HepG2 (cell line): Measurements from ENCODE around the gene MARK2. TPM values are rescaled to one million over a fixed set of nuclear protein-coding genes. Genes with fewer than 3 reads are reported as not detected.

Source experiments
- ATAC-seq: fragments of 200-7000 bp; cut with Tn5 transposase; 3 replicates; pipeline ENCODE4 v1.9.1; 2020; ENCODE audit warnings: mild to moderate bottlenecking, moderate library complexity
- BruUV-seq: library from RNA; stranded (reverse); fragments of 400-500 nt; replicated peaks from 2 replicates; lab custom pipeline; 2021; lab: Mats Ljungman, UMichigan
- CTCF ChIA-PET: fragments of 300-600 bp; formaldehyde crosslinking; extraction: SDS; loops from one replicate; lab custom pipeline; 2021; ENCODE audit warnings: low total read pairs, inconsistent platforms, low intra/inter-chr PET ratio; lab: Yijun Ruan, JAX
- POLR2A ChIA-PET: fragments of 350-600 bp; sonication (Branson Sonifier 250); formaldehyde crosslinking; loops from one replicate; lab custom pipeline; 2020; ENCODE audit warnings: antibody characterized with exemption, inconsistent platforms; lab: Yijun Ruan, JAX
- DNase-seq: peaks from one replicate; pipeline ENCODE4 v3.0.0-alpha.2; 2015; ENCODE audit warnings: low spot score
- FAIRE-seq: peaks from 3 replicates; lab custom pipeline; 2011; peaks lifted over from hg19 to GRCh38; lab: Jason Lieb, UNC
- H2AFZ ChIP-seq: one replicate; pipeline ENCODE4 v1.6.1; 2011; ENCODE audit warnings: low read length, inconsistent platforms
- H3K27ac ChIP-seq: fragments of 300-600 bp; 3 replicates; pipeline ENCODE4 v1.8.0; 2011; ENCODE audit warnings: mixed run types, mild to moderate bottlenecking, mixed read lengths, low read length, inconsistent platforms; ENCODE audit not compliant: insufficient read depth; ENCODE audit errors: extremely low read length
- H3K27me3 ChIP-seq, 2 experiments: fragments of 200-600 bp in 1 of 2; 2 replicates in 1 of 2; 3 replicates in 1 of 2; pipeline versions ENCODE4 v1.6.0 to v1.8.0; 2011; ENCODE audit warnings: low read length in 2 of 2, mild to moderate bottlenecking in 2 of 2, moderate library complexity in 2 of 2, inconsistent platforms in 1 of 2; ENCODE audit not compliant: insufficient read depth in 2 of 2, control insufficient read depth in 1 of 2
- H3K36me3 ChIP-seq, 2 experiments: fragments of 200-600 bp in 1 of 2; replicated peaks in 1 of 2; 2 replicates in 1 of 2; 3 replicates in 1 of 2; pipeline versions ENCODE4 v1.5.1 to v1.8.0; 2011; ENCODE audit warnings: low read length in 2 of 2, inconsistent platforms in 1 of 2; ENCODE audit not compliant: insufficient read depth in 2 of 2, control insufficient read depth in 1 of 2
- H3K4me1 ChIP-seq: 2 replicates; pipeline ENCODE4 v1.5.1; 2012; ENCODE audit warnings: low read length, inconsistent platforms; ENCODE audit not compliant: insufficient read depth
- H3K4me2 ChIP-seq: 2 replicates; pipeline ENCODE4 v1.6.0; 2011; ENCODE audit warnings: low read depth, low read length, inconsistent platforms
- H3K4me3 ChIP-seq, 3 experiments: fragments of 200-600 bp in 1 of 3; sonication (generic), shearing (Covaris generic) in 1 of 3; replicated peaks in 1 of 3; 2 replicates each; pipeline ENCODE4 v1.5.1; 2011 to 2016; ENCODE audit warnings: low read length in 3 of 3, inconsistent platforms in 2 of 3, low read depth in 2 of 3, mild to moderate bottlenecking in 2 of 3, control low read depth in 1 of 3, mixed read lengths in 1 of 3; ENCODE audit not compliant: insufficient read depth in 1 of 3
- H3K79me2 ChIP-seq: one replicate; pipeline ENCODE4 v1.6.1; 2011; ENCODE audit warnings: low read length, inconsistent platforms; ENCODE audit not compliant: insufficient read depth
- H3K9ac ChIP-seq: 2 replicates; pipeline ENCODE4 v1.6.0; 2011; ENCODE audit warnings: mild to moderate bottlenecking, low read depth, low read length, inconsistent platforms; ENCODE audit not compliant: insufficient read depth
- H3K9me3 ChIP-seq: 2 replicates; pipeline ENCODE4 v1.5.1; 2012; ENCODE audit warnings: mild to moderate bottlenecking, low read length
- H4K20me1 ChIP-seq: 2 replicates; pipeline ENCODE4 v1.6.0; 2011; ENCODE audit warnings: inconsistent platforms, mild to moderate bottlenecking, low read length, moderate library complexity; ENCODE audit not compliant: insufficient read depth
- BRF2 ChIP-seq: sonication (generic); formaldehyde crosslinking; IDR thresholded peaks from 2 replicates; pipeline ENCODE4 v1.8.1; 2022; ENCODE audit warnings: mild to moderate bottlenecking, missing genetic modification reagents
- CEBPB ChIP-seq: IDR thresholded peaks from 2 replicates; pipeline ENCODE4 v1.6.1; 2011; ENCODE audit warnings: low read depth, low read length, improper control_type of control experiment, borderline replicate concordance
- GABPA ChIP-seq, 2 experiments: IDR thresholded peaks; 2 replicates each; pipeline ENCODE4 v1.6.1; 2011 to 2016; ENCODE audit warnings: low read depth in 2 of 2, low read length in 1 of 2, missing biosample characterization in 1 of 2, missing genetic modification characterization in 1 of 2
- HNF1B ChIP-seq: sonication (generic); formaldehyde crosslinking; IDR thresholded peaks from 2 replicates; pipeline ENCODE4 v1.5.1; 2020; ENCODE audit warnings: mild to moderate bottlenecking, moderate library complexity, missing genetic modification reagents
- MYC ChIP-seq: sonication (generic); formaldehyde crosslinking; IDR thresholded peaks from 2 replicates; pipeline ENCODE4 v1.9.0; 2021; ENCODE audit warnings: missing genetic modification reagents, borderline replicate concordance
- NR2C2 ChIP-seq: sonication (generic); formaldehyde crosslinking; IDR thresholded peaks from 2 replicates; pipeline ENCODE4 v1.4.0; 2020; ENCODE audit warnings: missing genetic modification reagents, mild to moderate bottlenecking, moderate library complexity, borderline replicate concordance
- ONECUT2 ChIP-seq: sonication (generic); formaldehyde crosslinking; IDR thresholded peaks from 2 replicates; pipeline ENCODE4 v1.4.0; 2020; ENCODE audit warnings: missing genetic modification reagents
- SRY ChIP-seq: sonication (generic); formaldehyde crosslinking; IDR thresholded peaks from 2 replicates; pipeline ENCODE4 v1.8.0; 2022; ENCODE audit warnings: mild to moderate bottlenecking, missing genetic modification reagents
- ZNF138 ChIP-seq: sonication (generic); formaldehyde crosslinking; IDR thresholded peaks from 2 replicates; pipeline ENCODE4 v1.5.0; 2020; ENCODE audit warnings: mild to moderate bottlenecking, low read depth, missing genetic modification reagents
- ZNF232 ChIP-seq: sonication (generic); formaldehyde crosslinking; IDR thresholded peaks from 2 replicates; pipeline ENCODE4 v1.4.0; 2020; ENCODE audit warnings: missing genetic modification reagents, borderline replicate concordance
- ZNF510 ChIP-seq: sonication (generic); formaldehyde crosslinking; IDR thresholded peaks from 2 replicates; pipeline ENCODE4 v1.4.0; 2020; ENCODE audit warnings: low read depth, mild to moderate bottlenecking, missing genetic modification reagents
- ZNF572 ChIP-seq: sonication (generic); formaldehyde crosslinking; IDR thresholded peaks from 2 replicates; pipeline ENCODE4 v1.5.1; 2020; ENCODE audit warnings: mild to moderate bottlenecking, missing genetic modification reagents
- ZNF720 ChIP-seq: sonication (generic); formaldehyde crosslinking; IDR thresholded peaks from 2 replicates; pipeline ENCODE4 v1.4.0; 2020; ENCODE audit warnings: missing genetic modification reagents
- ZNF772 ChIP-seq: sonication (generic); formaldehyde crosslinking; IDR thresholded peaks from 2 replicates; pipeline ENCODE4 v1.5.0; 2020; ENCODE audit warnings: mild to moderate bottlenecking, missing genetic modification reagents
- WGBS: methylation state at CpG from one replicate; pipeline ENCODE4 v1.1.6; 2017; ENCODE audit warnings: low lambda C conversion rate; 5-methylcytosine and 5-hydroxymethylcytosine counted together
- in situ Hi-C: cut with HindIII; loops from 2 replicates; pipeline ENCODE4 v1.10.0; 2017; ENCODE audit warnings: low pct_unique_long_range_greater_than_20kb; ENCODE audit not compliant: extremely low pct_ligation_motif_present
- intact Hi-C: fragments of 100-400 bp; cut with micrococcal nuclease; formaldehyde crosslinking; loops from one replicate; pipeline ENCODE4 v1.10.0; 2022; ENCODE audit not compliant: unreplicated experiment
- polyA plus RNA-seq, 8 experiments: library from polyadenylated mRNA; depleted of rRNA in 3 of 8; stranded (reverse) in 7 of 8; unstranded in 1 of 8; fragments of >200 nt; fragmentation: Illumina TruSeq in 4 of 8; extraction: Trizol in 4 of 8; gene quantifications; 2 replicates each; pipeline versions ENCODE4 v1.2.1 to v1.2.3, GENCODE V29; 2011 to 2016; ENCODE audit warnings: low read depth in 4 of 8, missing spikeins in 1 of 8, mixed read lengths in 1 of 8; ENCODE audit not compliant: insufficient read depth in 1 of 8
- total RNA-seq, 5 experiments: library from RNA; depleted of rRNA; stranded (reverse); fragments of >200 nt; fragmentation: Illumina TruSeq; extraction: Trizol; gene quantifications; 2 replicates each; pipeline ENCODE4 v1.2.3, GENCODE V29; 2016; ENCODE audit warnings: low read depth in 1 of 5

The MARK2 gene
- total and polyA plus RNA-seq, 2 of the 13 experiments (the other 11 are each of a cell fraction or from before 2014, with no cell fraction given) = 13.5 to 13.9 TPM

- TF ChIP-seq ZNF720 (no peak), ZNF772 (0 out of 2 replicates have a peak, but pooled peaks have one; percentile 39), SRY (CRISPR knock-in tag) (0 out of 2 replicates have a peak, but pooled peaks have one; percentile 1), ONECUT2 (CRISPR knock-in tag) (no peak), ZNF572 (no peak), ZNF510 (no peak), MYC (CRISPR knock-in tag) (peak; percentile 77; the same call in 1 of the 2 replicates), NR2C2 (no peak), ZNF232 (CRISPR knock-in tag) (no peak)
- TF ChIP-seq, all 625 proteins: peak for 159
Measured at GRCh38 chr11:63938479-63939396, 99.8 kb downstream of the MARK2 start, which contains the start of gene NAA40 (continued).

GRCh38 chr11:63939397-63939891 is 100.5 kb downstream of the MARK2 start:
- FAIRE-seq = no peak
- H3K79me2 ChIP-seq = peaks cover 37% of the 10 kb centered on the region
- TF ChIP-seq CEBPB (no peak), ZNF138 (CRISPR knock-in tag) (no peak), HNF1B (0 out of 2 replicates have a peak, but pooled peaks have one; percentile 24), BRF2 (0 out of 2 replicates have a peak, but pooled peaks have one; percentile 33), GABPA (IDR thresholded peaks at IDR 0.05; ENCODE audit: low read depth, low read length) (0 out of 2 replicates have a peak, but pooled peaks have one; percentile 6), GABPA (CRISPR knock-in tag; IDR thresholded peaks at IDR 0.05; ENCODE audit: low read depth) (peak; percentile 58)

More at GRCh38 chr11:63939397-63939891, 100.5 kb downstream of the MARK2 start:
- Histone ChIP-seq H3K9ac (peak overlapping the region; percentile 86), H4K20me1 (no peaks in the 10 kb centered on the region), H3K4me1 (peaks cover 48% of the 10 kb centered on the region), H3K9me3 (no peaks in the 10 kb centered on the region), H3K36me3 (no peaks in the 10 kb centered on the region), H2AFZ (no peak overlapping the region), H3K27me3 (no peaks in the 10 kb centered on the region; a peak in 1 of 5 replicates), H3K4me3 (peak overlapping the region; percentile 78 to 94 (median 82)), H3K4me2 (peak overlapping the region; percentile 77), H3K27ac (peak overlapping the region; percentile 70)
- DNase-seq (no peak), ATAC-seq (peak; percentile 3; the same call in 1 of the 3 replicates)
- POLR2A ChIA-PET = interaction anchor here (0.6 to 0.9 kb wide), 2 partner anchors 16 to 35 kb away, joined by 3 read pairs; partner anchors contain the start of gene COX8A
- intact Hi-C loops = loop anchor here (2.0 kb wide), 1 partner anchor 23 kb away; the partner anchor contains the start of gene RCOR2
- CTCF ChIA-PET = no interaction called here
- 3% methylated on average over 25 of the region's 26 CpGs for WGBS
- no TSS peak for BruUV-seq
- in situ Hi-C loops = no loop called here
